HG03175 (cell line): Measurements from ENCODE around the gene ASPSCR1.

Experiments
- ATAC-seq: cut with Tn5 transposase; IDR thresholded peaks from one replicate; pipeline ENCODE4 v1.9.1; 2021; ENCODE audit warnings: mild to moderate bottlenecking, moderate library complexity; ENCODE audit not compliant: unreplicated experiment

Gene ASPSCR1

GRCh38 chr17:82053130-82053529, 75.7 kb downstream of the ASPSCR1 start:
- no peak for ATAC-seq

DNA sequence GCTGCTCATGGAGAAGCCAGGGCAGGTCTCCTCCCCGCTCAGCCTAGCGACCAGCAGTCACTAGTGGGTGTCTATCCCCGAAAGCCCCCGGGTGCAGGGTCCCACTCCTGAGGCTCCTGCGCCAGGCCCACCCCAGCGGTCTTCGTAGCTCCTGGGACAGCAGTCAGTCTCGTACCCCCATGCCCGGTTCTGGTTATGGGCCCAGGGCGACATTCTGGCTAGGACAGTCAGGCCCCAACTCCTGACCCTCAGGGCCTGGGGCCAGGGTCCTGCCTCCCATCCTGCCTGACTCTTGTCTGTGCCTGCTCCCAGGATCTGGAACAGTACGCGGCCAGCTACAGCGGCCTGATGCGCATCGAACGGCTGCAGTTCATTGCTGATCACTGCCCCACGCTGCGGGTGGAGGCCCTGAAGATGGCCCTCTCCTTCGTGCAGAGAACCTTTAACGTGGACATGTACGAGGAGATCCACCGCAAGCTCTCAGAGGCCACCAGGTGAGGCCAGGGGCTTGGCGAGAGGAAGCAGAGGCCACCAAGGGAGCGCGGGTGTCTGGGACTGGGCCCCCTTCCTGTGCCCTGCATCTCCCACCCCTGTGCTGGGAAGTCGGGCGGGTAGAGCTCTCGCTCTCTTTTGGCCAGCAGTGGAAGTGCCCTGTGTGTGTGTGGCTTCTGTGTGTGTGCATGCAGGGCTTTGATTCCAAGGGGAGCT, 76.3 kb downstream of the ASPSCR1 start:
- ATAC-seq: no peak

DNA sequence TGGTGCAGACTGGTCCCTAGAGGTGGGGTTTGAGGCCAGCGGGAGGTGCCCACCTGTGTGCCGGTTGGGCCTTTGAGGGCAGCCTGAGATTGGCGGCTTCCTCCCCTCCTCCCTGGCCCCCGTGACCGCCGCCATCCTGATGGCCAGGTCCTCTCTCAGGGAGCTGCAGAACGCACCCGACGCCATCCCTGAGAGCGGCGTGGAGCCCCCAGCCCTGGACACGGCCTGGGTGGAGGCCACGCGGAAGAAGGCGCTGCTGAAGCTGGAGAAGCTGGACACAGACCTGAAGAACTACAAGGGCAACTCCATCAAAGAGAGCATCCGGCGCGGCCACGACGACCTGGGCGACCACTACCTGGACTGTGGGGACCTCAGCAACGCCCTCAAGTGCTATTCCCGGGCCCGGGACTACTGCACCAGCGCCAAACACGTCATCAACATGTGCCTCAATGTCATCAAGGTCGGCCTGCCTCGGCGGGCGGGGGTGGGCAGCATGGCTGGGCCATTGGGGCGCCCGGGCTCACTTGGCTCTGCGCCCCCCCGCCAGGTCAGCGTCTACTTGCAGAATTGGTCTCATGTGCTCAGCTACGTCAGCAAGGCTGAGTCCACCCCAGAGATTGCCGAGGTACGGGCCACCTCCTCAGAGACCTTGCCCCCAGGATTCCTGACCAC, 77.1 kb downstream of the ASPSCR1 start:
- no peak for ATAC-seq

- no peak for ATAC-seq
Observed at GRCh38 chr17:82055023-82055964, 77.9 kb downstream of the ASPSCR1 start.

- no peak for ATAC-seq
Observed at GRCh38 chr17:82055965-82056728, 78.7 kb downstream of the ASPSCR1 start.

DNA sequence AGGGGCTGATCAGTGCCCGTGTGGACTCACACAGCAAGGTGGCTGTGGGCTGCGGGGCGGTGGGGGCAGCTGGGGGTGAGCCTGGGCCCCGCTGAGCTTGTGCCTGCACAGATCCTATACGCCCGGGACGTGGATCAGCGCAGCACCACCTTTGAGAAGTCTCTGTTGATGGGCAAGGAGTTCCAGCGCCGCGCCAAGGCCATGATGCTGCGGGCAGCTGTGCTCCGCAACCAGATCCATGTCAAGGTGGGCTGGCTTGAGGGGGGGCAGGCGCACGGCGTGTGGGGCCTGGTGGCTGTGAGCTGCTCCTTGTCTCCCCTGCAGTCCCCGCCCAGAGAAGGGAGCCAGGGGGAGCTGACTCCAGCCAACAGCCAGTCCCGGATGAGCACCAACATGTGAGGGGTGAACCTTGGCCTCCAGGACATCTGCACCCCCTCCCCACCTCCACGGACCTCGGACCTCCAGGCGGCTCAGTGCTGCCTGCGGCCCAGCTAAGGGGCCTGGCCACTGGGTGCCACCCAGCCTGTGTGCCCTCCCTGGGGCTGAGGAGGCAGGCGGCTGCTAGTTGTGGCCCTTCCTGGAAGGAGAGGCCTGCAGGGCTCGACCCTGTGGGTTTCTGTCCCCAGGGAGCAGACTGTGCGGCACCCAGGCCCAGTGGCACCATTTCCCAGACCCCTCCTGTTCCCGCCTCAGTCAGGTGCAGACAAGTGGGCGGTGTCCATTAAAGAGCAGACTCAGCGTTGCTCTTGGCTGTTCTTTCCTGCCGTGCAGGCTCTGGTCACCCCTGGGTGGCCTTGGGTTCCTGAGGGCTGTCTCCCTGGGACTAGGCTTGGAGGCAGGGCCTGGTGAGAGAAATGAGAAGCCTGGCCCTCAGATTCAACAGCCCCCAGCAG, 79.5 kb downstream of the ASPSCR1 start:
- ATAC-seq: no peak

- ATAC-seq: no peak
Observed at GRCh38 chr17:82058230-82058854, 80.9 kb downstream of the ASPSCR1 start.

DNA sequence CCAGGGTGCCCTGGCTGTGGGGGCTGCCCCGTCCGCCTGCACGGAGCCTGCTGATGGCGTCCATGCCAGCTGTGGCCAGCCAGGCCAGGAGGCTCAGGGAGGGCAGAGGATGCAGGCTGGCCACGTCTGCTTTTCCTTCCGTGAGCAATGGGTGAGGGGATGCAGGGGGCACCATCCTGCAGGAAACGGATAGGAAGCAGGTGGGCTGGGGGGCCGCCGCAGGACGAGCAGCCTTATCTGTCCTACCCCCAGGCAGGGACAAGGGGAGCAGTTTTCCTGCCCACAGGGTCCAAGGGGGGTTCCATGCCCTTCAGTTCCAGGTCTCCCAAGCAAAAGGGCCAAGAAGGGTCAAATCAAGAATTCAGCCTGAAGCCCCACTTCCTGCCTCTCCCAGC, 81.4 kb downstream of the ASPSCR1 start:
- ATAC-seq: no peak

DNA sequence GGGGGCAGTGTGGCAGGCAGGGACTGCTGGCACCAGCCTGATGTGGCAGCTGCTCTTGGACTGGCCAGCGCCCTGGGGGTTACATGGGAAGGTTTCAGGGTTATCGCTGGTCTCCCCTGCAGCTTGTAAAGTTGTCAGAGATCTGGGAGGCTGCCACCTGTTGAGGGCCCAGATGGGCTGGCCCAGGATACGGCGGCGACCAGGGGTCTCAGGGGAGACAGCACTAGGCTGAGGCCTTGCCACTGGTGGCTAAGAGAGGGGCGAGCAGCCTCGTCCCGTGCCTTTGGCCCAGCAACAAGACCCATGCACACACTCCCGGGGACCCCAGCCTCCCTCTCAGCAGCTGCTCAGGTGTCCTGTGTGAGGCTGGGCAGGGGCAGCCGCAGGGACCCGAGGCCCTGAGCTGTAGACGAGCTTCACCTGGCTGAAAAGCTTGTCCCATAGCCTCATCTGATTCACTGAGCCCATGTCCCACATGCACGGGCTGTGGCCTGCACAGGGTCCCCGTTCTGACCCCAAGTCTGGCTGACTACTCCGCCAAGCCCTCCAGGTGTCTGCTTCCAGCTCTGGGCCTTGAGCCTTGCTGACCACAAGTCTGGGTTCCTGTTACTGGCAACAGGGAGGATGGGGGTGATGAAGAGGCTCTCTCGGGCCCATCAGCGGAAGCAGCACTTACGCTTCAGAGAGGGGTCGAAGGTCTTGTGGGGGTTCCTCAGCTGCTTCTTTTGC, 82.0 kb downstream of the ASPSCR1 start:
- ATAC-seq: no peak

DNA sequence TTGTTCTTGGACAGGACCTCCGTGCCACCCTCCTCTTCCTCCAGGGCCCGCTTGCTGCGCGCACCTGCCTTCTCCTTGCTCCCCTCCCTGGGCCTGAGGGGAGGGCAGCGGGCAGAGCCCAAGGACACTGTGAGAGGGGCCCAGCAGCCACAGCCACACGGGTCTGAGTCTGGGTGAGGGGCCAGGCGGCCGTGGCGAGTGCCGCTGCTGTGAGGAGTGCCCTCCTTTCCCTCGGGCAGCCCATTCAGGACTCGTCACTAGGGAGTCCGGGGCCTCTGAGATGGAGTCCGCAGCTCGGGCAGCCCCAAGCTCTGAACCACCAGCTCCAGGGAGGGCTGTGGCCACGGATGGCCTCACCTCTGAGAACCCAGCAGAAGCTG, 82.6 kb downstream of the ASPSCR1 start:
- no peak for ATAC-seq

- ATAC-seq: no peak
Observed at GRCh38 chr17:82060614-82061013, 83.2 kb downstream of the ASPSCR1 start.

DNA sequence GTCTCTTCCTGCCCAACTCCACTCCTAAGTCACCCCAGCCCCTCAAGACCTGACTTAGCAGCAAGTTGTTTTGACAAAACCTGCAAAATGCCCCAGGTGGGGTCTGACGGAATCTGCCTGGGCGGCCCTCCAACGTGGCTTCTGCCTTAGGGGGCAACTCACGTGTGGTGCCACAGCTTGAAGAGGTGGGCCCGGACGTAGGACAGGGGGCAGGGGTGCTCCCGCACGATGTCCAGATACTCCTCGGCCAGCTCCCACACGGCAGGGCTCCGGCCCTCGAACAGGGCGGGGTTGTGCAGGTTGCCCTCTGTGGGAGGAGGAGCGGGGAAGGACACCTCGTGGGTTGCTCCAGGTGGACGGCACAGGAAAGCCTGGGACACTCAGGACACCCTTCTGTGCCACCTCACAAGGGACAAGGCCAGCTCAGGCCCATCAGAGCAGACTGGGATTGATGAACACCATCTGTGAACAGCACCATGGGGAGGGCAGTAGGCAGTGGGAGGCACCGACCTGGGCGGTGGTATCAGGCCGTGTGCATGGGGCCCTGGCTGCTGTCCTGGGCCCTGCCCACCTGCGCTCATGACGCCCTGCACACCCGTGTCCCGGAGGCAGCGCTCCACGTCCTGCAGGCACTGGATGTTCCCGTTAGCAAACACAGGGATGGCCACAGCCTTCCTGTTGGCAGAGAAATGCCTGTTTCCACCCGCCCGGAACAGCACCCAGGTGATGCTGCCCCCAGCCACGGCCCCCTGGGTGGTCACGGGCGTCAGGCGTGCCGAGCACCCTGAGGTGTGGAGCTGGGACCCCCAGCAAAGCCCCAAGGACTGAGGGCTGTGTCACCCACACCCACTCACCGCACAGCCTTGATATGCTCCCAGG, 83.9 kb downstream of the ASPSCR1 start:
- ATAC-seq: no peak

DNA sequence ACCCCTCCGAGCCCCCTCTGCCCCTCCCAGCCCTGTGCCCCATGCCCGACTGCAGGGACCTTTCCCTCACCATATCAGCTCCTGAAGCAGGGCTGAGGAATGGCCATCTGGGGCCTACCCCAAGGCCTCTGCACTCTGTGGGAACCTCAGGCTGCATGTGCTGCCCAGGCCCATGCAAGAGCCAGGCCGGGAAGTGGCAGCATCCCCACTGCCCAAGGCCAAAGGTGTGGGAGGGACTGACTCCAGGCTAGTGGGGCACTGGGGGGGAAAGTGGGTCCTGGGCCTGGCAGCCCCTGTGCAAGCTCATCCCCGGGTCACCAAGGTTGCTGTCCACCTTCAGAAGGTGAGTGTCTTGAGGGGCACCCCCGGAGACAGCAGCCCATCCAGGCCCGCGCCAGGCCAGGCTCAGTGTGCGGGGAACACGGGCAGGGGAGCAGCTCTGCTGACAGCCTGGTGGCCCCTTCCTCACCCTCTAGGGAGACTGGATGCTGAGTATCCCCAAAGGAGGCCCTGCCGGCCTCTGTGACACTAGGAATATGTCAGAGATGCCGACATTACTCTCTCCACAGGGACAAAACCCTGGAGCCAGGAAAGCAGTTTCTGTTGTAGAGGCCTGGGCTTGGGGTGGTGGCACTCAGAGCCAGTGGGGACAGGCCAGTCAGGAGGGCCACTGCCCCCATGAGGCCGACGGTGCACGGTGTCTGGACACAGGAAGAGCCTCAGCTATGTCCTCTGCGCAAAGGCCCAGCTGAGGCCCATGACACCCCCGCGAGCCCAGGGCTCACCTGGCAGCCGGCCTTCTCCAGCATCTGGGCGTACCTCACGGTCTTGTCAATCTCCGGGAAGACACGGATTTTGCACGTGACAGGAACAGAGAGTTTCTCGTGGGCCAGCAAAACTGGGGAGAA, 84.9 kb downstream of the ASPSCR1 start:
- no peak for ATAC-seq

GRCh38 chr17:82062984-82063368, 85.5 kb downstream of the ASPSCR1 start:
- ATAC-seq: no peak

DNA sequence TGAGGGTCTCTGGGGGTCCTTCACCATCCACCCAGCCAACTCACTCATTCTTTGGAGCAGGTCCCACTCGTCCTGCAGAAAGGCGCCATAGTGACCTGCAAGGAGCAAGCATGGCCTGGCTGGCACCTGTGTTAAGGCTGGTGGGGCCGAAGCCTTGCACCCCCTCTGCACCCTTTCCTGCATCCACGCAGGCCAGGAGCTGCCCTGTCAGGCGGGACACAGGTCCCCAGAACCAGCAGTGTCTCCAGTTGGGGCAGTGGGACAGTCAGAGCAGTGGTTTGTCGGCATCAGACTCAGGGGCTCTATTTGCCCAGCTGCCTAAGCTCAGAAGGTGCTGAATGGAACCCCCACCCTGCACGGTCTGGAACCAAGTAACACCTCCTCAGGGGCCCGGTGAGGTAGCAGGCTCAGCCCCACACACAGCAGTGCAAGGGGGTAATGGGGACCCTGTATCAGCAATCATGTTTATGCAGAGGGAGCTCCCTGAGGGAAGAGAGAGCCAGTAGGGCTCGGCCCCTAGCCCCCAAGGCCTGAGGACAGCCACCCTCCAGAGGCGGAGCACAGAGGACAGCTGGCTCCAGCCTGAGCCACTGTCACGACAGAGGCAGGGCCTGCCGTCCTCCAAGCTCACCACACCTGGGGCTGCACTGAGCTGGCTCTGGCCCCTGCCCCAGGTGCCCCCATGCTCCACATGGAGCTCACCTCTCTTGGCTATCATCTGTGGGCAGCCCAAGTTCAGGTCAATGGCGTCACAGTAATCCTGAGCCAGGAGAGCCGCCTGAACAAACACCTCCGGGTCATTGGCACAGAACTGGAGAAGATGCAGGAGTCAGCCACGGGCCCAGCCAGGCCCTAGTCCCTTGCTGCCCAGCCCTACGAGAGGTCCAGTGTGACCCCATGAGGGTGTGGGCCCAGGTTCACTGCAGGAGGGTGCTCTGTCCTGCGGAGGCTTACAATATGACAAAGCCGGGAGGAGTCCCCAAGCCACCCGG, 86.3 kb downstream of the ASPSCR1 start:
- no peak for ATAC-seq
